NT2/D1 (cell line): ENCODE results near the gene ROCK2.

Experiments
- DNase-seq: peaks from one replicate; pipeline ENCODE4 v3.0.0-alpha.2; 2011; ENCODE audit warnings: low read depth, low spot score
- H3K27me3 ChIP-seq: 2 replicates; pipeline ENCODE4 v1.6.0; 2011; ENCODE audit warnings: mild to moderate bottlenecking; ENCODE audit not compliant: insufficient read length, insufficient read depth
- H3K36me3 ChIP-seq: 2 replicates; pipeline ENCODE4 v1.6.1; 2011; ENCODE audit warnings: mild to moderate bottlenecking, low read length, mixed read lengths; ENCODE audit not compliant: insufficient read depth, insufficient read length
- H3K4me1 ChIP-seq: 2 replicates; pipeline ENCODE4 v1.5.1; 2011; ENCODE audit not compliant: insufficient read depth, insufficient read length
- H3K4me3 ChIP-seq: 2 replicates; pipeline ENCODE4 v1.5.1; 2011; ENCODE audit warnings: low read depth; ENCODE audit not compliant: insufficient read length
- H3K9ac ChIP-seq: 2 replicates; pipeline ENCODE4 v1.6.0; 2011; ENCODE audit warnings: low read depth; ENCODE audit not compliant: insufficient read length
- H3K9me3 ChIP-seq: 2 replicates; pipeline ENCODE4 v1.5.1; 2011; ENCODE audit warnings: mild to moderate bottlenecking, low read length; ENCODE audit not compliant: insufficient read depth
- SUZ12 ChIP-seq: IDR thresholded peaks from 2 replicates; pipeline ENCODE4 v1.6.1; 2011; ENCODE audit not compliant: insufficient read length, insufficient read depth; ENCODE audit errors: extremely low read depth
- YY1 ChIP-seq: IDR thresholded peaks from 2 replicates; pipeline ENCODE4 v1.6.1; 2011; ENCODE audit not compliant: insufficient read length, insufficient read depth
- ZNF274 ChIP-seq: IDR thresholded peaks from 2 replicates; pipeline ENCODE4 v1.6.1; 2011; ENCODE audit warnings: mild to moderate bottlenecking, low read depth, low read length

ROCK2 gene

GRCh38 chr2:11344342-11344955 is at the start of gene ROCK2:
Gene ROCK2, minus strand, starts transcription at chr2:11344636. Its CDS starts 500 bp downstream, at chr2:11344136.
- peak; percentile 82 for DNase-seq
- H3K27me3 ChIP-seq = no peaks in the 10 kb centered on the region
- H3K4me1 ChIP-seq = no peaks in the 10 kb centered on the region
- no peaks in the 10 kb centered on the region for H3K36me3 ChIP-seq
- peak within 1 kb of the TSS; percentile 89 for H3K9ac ChIP-seq
- no peak for TF ChIP-seq ZNF274
- TF ChIP-seq SUZ12 = no peak
- TF ChIP-seq YY1 = no peak
- no peaks in the 10 kb centered on the region for H3K9me3 ChIP-seq
- peak within 1 kb of the TSS; percentile 88 for H3K4me3 ChIP-seq

GRCh38 chr2:11393711-11394236 is 49.3 kb upstream of the ROCK2 start:
- DNase-seq = no peak
- H3K4me1 ChIP-seq = no peaks in the 10 kb centered on the region
- H3K4me3 ChIP-seq = no peak overlapping the region
- TF ChIP-seq ZNF274 = no peak
- no peak for TF ChIP-seq YY1
- TF ChIP-seq SUZ12 = no peak
- H3K9ac ChIP-seq = no peak overlapping the region
- no peaks in the 10 kb centered on the region for H3K36me3 ChIP-seq
- H3K9me3 ChIP-seq = no peaks in the 10 kb centered on the region
- H3K27me3 ChIP-seq = no peaks in the 10 kb centered on the region

- Histone ChIP-seq H3K9me3 (no peaks in the 10 kb centered on the region), H3K27me3 (no peaks in the 10 kb centered on the region), H3K9ac (no peak overlapping the region), H3K4me3 (no peak overlapping the region), H3K36me3 (no peaks in the 10 kb centered on the region), H3K4me1 (no peaks in the 10 kb centered on the region)
- no peak for DNase-seq
- TF ChIP-seq YY1 (no peak), ZNF274 (no peak), SUZ12 (no peak)
Observed at GRCh38 chr2:11391942-11392266, 47.5 kb upstream of the ROCK2 start.

- no peak overlapping the region for H3K4me3 ChIP-seq
- no peaks in the 10 kb centered on the region for H3K27me3 ChIP-seq
- TF ChIP-seq SUZ12 (no peak), ZNF274 (no peak), YY1 (no peak)
- no peaks in the 10 kb centered on the region for H3K4me1 ChIP-seq
- no peak overlapping the region for H3K9ac ChIP-seq
- DNase-seq = no peak
- no peaks in the 10 kb centered on the region for H3K36me3 ChIP-seq
- H3K9me3 ChIP-seq = no peaks in the 10 kb centered on the region
Observed at GRCh38 chr2:11390399-11390658, 45.9 kb upstream of the ROCK2 start.

- no peak overlapping the region for H3K9ac ChIP-seq
- no peaks in the 10 kb centered on the region for H3K27me3 ChIP-seq
- no peaks in the 10 kb centered on the region for H3K9me3 ChIP-seq
- H3K4me1 ChIP-seq = no peaks in the 10 kb centered on the region
- no peak for TF ChIP-seq SUZ12
- TF ChIP-seq YY1 = no peak
- TF ChIP-seq ZNF274 = no peak
- H3K4me3 ChIP-seq = no peak overlapping the region
- no peaks in the 10 kb centered on the region for H3K36me3 ChIP-seq
- no peak for DNase-seq
Observed at GRCh38 chr2:11389551-11390398, 45.3 kb upstream of the ROCK2 start.

- Histone ChIP-seq H3K9ac (no peak overlapping the region), H3K9me3 (no peaks in the 10 kb centered on the region), H3K4me3 (no peak overlapping the region), H3K36me3 (no peaks in the 10 kb centered on the region), H3K27me3 (no peaks in the 10 kb centered on the region), H3K4me1 (no peaks in the 10 kb centered on the region)
- DNase-seq = peak; percentile 35
- no peak for TF ChIP-seq SUZ12
- TF ChIP-seq YY1 = no peak
- TF ChIP-seq ZNF274 = no peak
Observed at GRCh38 chr2:11389052-11389420, 44.6 kb upstream of the ROCK2 start.

- Histone ChIP-seq H3K27me3 (no peaks in the 10 kb centered on the region), H3K4me3 (no peak overlapping the region), H3K4me1 (no peaks in the 10 kb centered on the region), H3K36me3 (no peaks in the 10 kb centered on the region), H3K9me3 (no peaks in the 10 kb centered on the region), H3K9ac (no peak overlapping the region)
- DNase-seq = no peak
- TF ChIP-seq SUZ12 = no peak
Observed at GRCh38 chr2:11388262-11389051, 44.0 kb upstream of the ROCK2 start.
